ENCODE results near the gene SHISA9. TPM values are rescaled to one million over a fixed set of nuclear protein-coding genes. Genes with fewer than 3 reads are reported as not detected.
"Not testable (repeated sequence)": the region's sequence is repeated elsewhere in the genome, so short reads cannot be mapped to it uniquely, and the experiment has no call there.

The SHISA9 gene
- polyA plus RNA-seq, 4 donors, result 0.19 to 0.75 TPM; not detected in 2

GRCh38 chr16:12920739-12921138 is 19.3 kb downstream of the SHISA9 start:
- Histone ChIP-seq H3K36me3 (ENCODE audit: control insufficient read depth in 3 of 3, insufficient read depth in 2 of 3, low read depth in 1 of 3, low read length in 3 of 3) (no peaks in the 10 kb centered on the region), H3K4me1 (ENCODE audit: control insufficient read depth in 3 of 3, insufficient read depth in 2 of 3, low read depth in 1 of 3, low read length in 2 of 3) (no peaks in the 10 kb centered on the region), H3K4me3 (ENCODE audit: low read depth in 1 of 3, low read length in 3 of 3) (no peak overlapping the region), H3K27me3 (ENCODE audit: control insufficient read depth in 3 of 3, insufficient read depth in 3 of 3, low read length in 3 of 3) (no peaks in the 10 kb centered on the region), H3K9me3 (ENCODE audit: control insufficient read depth in 2 of 2, insufficient read depth in 1 of 2, low read depth in 1 of 2, low read length in 1 of 2) (no peaks in the 10 kb centered on the region), H3K27ac (ENCODE audit: low read depth in 1 of 3, low read length in 2 of 3) (no peak overlapping the region)
- DNase-seq (no peak), FAIRE-seq (no peak)
- WGBS, 3 donors, result 47 to 61% (median 54%) methylated on average over 4 of the region's 4 CpGs

- H3K4me1 ChIP-seq (ENCODE audit: control insufficient read depth in 3 of 3, insufficient read depth in 2 of 3, low read depth in 1 of 3, low read length in 2 of 3); H3K36me3 ChIP-seq (ENCODE audit: control insufficient read depth in 3 of 3, insufficient read depth in 2 of 3, low read depth in 1 of 3, low read length in 3 of 3); H3K4me3 ChIP-seq (ENCODE audit: low read depth in 1 of 3, low read length in 3 of 3); H3K27me3 ChIP-seq (ENCODE audit: control insufficient read depth in 3 of 3, insufficient read depth in 3 of 3, low read length in 3 of 3); H3K27ac ChIP-seq (ENCODE audit: low read depth in 1 of 3, low read length in 2 of 3); DNase-seq; FAIRE-seq; H3K9me3 ChIP-seq (ENCODE audit: control insufficient read depth in 2 of 2, insufficient read depth in 1 of 2, low read depth in 1 of 2, low read length in 1 of 2): not testable (repeated sequence)
- 84 to 87% (median 86%) methylated on average over 6 of the region's 6 CpGs for WGBS, 3 donors
Measured at GRCh38 chr16:12923640-12924039, 22.2 kb downstream of the SHISA9 start.

- WGBS, 3 donors, result 75 to 84% (median 78%) methylated on average over 7 of the region's 7 CpGs
- Histone ChIP-seq H3K4me3 (ENCODE audit: low read depth in 1 of 3, low read length in 3 of 3) (no peak overlapping the region), H3K36me3 (ENCODE audit: control insufficient read depth in 3 of 3, insufficient read depth in 2 of 3, low read depth in 1 of 3, low read length in 3 of 3) (no peaks in the 10 kb centered on the region), H3K4me1 (ENCODE audit: control insufficient read depth in 3 of 3, insufficient read depth in 2 of 3, low read depth in 1 of 3, low read length in 2 of 3) (no peaks in the 10 kb centered on the region), H3K9me3 (ENCODE audit: control insufficient read depth in 2 of 2, insufficient read depth in 1 of 2, low read depth in 1 of 2, low read length in 1 of 2) (no peaks in the 10 kb centered on the region), H3K27me3 (ENCODE audit: control insufficient read depth in 3 of 3, insufficient read depth in 3 of 3, low read length in 3 of 3) (no peaks in the 10 kb centered on the region), H3K27ac (ENCODE audit: low read depth in 1 of 3, low read length in 2 of 3) (no peak overlapping the region)
- no peak for DNase-seq
- no peak for FAIRE-seq
Measured at GRCh38 chr16:12925026-12925800, 23.8 kb downstream of the SHISA9 start.

DNA sequence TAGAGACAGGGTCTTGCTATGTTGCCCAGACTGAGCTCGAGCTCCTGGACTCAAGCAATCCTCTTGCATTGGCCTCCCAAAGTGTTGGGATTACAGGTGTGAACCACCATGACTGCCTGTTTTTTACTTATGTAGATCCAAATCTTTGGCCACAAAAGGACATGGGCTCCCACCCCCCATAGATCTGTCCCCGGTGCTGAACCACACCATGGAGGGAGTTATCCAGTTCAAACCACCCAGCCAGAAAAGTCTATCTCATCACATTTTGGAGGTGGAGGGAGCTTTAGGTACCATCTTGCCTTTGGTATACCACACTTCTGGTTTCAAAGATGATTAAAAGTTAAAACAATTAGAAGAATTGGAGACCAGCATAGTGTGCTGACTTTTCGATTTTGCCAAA is 26.2 kb downstream of the SHISA9 start:
- DNase-seq (no peak), FAIRE-seq (no peak)
- Histone ChIP-seq H3K9me3 (ENCODE audit: control insufficient read depth in 2 of 2, insufficient read depth in 1 of 2, low read depth in 1 of 2, low read length in 1 of 2) (no peaks in the 10 kb centered on the region), H3K4me1 (ENCODE audit: control insufficient read depth in 3 of 3, insufficient read depth in 2 of 3, low read depth in 1 of 3, low read length in 2 of 3) (no peaks in the 10 kb centered on the region), H3K4me3 (ENCODE audit: low read depth in 1 of 3, low read length in 3 of 3) (no peak overlapping the region), H3K36me3 (ENCODE audit: control insufficient read depth in 3 of 3, insufficient read depth in 2 of 3, low read depth in 1 of 3, low read length in 3 of 3) (no peaks in the 10 kb centered on the region), H3K27me3 (ENCODE audit: control insufficient read depth in 3 of 3, insufficient read depth in 3 of 3, low read length in 3 of 3) (no peaks in the 10 kb centered on the region), H3K27ac (ENCODE audit: low read depth in 1 of 3, low read length in 2 of 3) (no peak overlapping the region)
- WGBS, 3 donors, result 62 to 82% (median 69%) methylated on average over 3 of the region's 3 CpGs

DNA sequence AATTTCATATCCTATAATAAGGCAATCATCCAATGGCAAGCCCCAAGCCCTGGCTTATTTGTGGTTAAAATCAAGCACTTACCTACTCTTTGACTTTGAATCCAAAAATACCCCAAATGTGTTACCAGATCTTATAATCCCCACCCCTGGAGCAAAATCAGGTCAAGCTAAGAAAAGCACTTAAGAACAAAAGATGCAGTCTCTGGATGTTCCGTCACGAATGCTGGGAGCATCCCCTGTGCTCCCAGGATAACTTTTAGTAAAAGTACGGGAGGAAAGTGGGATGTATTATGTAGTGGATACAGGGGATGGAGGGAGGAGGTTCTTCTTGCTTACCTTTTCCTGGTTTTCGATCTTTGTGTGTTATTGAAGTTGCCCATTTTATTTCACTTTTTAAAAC is 29.5 kb downstream of the SHISA9 start:
- FAIRE-seq, result no peak
- 85 to 89% (median 86%) methylated on average over 4 of the region's 4 CpGs for WGBS, 3 donors
- Histone ChIP-seq H3K36me3 (ENCODE audit: control insufficient read depth in 3 of 3, insufficient read depth in 2 of 3, low read depth in 1 of 3, low read length in 3 of 3) (no peaks in the 10 kb centered on the region), H3K27ac (ENCODE audit: low read depth in 1 of 3, low read length in 2 of 3) (no peak overlapping the region), H3K27me3 (ENCODE audit: control insufficient read depth in 3 of 3, insufficient read depth in 3 of 3, low read length in 3 of 3) (no peaks in the 10 kb centered on the region), H3K4me3 (ENCODE audit: low read depth in 1 of 3, low read length in 3 of 3) (no peak overlapping the region), H3K9me3 (ENCODE audit: control insufficient read depth in 2 of 2, insufficient read depth in 1 of 2, low read depth in 1 of 2, low read length in 1 of 2) (no peaks in the 10 kb centered on the region), H3K4me1 (ENCODE audit: control insufficient read depth in 3 of 3, insufficient read depth in 2 of 3, low read depth in 1 of 3, low read length in 2 of 3) (no peaks in the 10 kb centered on the region)
- no peak for DNase-seq

GRCh38 chr16:12936391-12936790 is 35.0 kb downstream of the SHISA9 start:
- DNase-seq, result no peak
- H3K4me3 ChIP-seq (ENCODE audit: low read depth in 1 of 3, low read length in 3 of 3), result no peak overlapping the region
- no peaks in the 10 kb centered on the region for H3K36me3 ChIP-seq (ENCODE audit: control insufficient read depth in 3 of 3, insufficient read depth in 2 of 3, low read depth in 1 of 3, low read length in 3 of 3)
- WGBS, 3 donors, result 66 to 72% (median 67%) methylated on average over 2 of the region's 2 CpGs
- FAIRE-seq, result no peak
- H3K4me1 ChIP-seq (ENCODE audit: control insufficient read depth in 3 of 3, insufficient read depth in 2 of 3, low read depth in 1 of 3, low read length in 2 of 3), result no peaks in the 10 kb centered on the region
- H3K9me3 ChIP-seq (ENCODE audit: control insufficient read depth in 2 of 2, insufficient read depth in 1 of 2, low read depth in 1 of 2, low read length in 1 of 2), result no peaks in the 10 kb centered on the region
- no peak overlapping the region for H3K27ac ChIP-seq (ENCODE audit: low read depth in 1 of 3, low read length in 2 of 3)
- no peaks in the 10 kb centered on the region for H3K27me3 ChIP-seq (ENCODE audit: control insufficient read depth in 3 of 3, insufficient read depth in 3 of 3, low read length in 3 of 3)

DNA sequence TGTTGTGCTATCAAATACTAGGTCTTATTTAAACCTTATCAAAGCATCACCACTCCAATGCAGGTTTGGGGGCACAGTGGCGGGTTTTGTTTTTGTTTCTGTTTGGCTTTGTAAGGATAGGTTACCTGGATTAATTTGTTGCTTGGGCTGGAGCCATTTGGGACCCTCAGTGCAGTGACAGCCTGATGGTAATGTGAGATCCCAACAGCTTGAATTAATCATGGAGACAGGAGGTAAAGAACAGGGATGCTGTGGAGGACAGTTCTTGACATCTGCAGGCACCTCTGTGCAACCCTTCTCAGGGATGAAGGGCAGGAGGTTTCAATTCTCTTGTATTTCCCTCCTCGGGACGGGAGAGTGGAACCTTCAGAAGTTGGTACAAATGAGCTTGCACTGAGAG is 40.5 kb downstream of the SHISA9 start:
- Histone ChIP-seq H3K4me1 (ENCODE audit: control insufficient read depth in 3 of 3, insufficient read depth in 2 of 3, low read depth in 1 of 3, low read length in 2 of 3) (no peaks in the 10 kb centered on the region), H3K27me3 (ENCODE audit: control insufficient read depth in 3 of 3, insufficient read depth in 3 of 3, low read length in 3 of 3) (peaks cover 0 to 3% (median 0%) of the 10 kb centered on the region in 3 donors), H3K4me3 (ENCODE audit: low read depth in 1 of 3, low read length in 3 of 3) (no peak overlapping the region), H3K36me3 (ENCODE audit: control insufficient read depth in 3 of 3, insufficient read depth in 2 of 3, low read depth in 1 of 3, low read length in 3 of 3) (no peaks in the 10 kb centered on the region), H3K9me3 (ENCODE audit: control insufficient read depth in 2 of 2, insufficient read depth in 1 of 2, low read depth in 1 of 2, low read length in 1 of 2) (no peaks in the 10 kb centered on the region), H3K27ac (ENCODE audit: low read depth in 1 of 3, low read length in 2 of 3) (no peak overlapping the region)
- no peak for FAIRE-seq
- 72 to 77% (median 74%) methylated on average over 3 of the region's 3 CpGs for WGBS, 3 donors
- DNase-seq, result no peak

GRCh38 chr16:12942861-12943260 is 41.5 kb downstream of the SHISA9 start:
- FAIRE-seq (no peak), DNase-seq (no peak)
- H3K9me3 ChIP-seq (ENCODE audit: control insufficient read depth in 2 of 2, insufficient read depth in 1 of 2, low read depth in 1 of 2, low read length in 1 of 2), result no peaks in the 10 kb centered on the region

GRCh38 chr16:12944300-12944699 is 42.9 kb downstream of the SHISA9 start:
- Histone ChIP-seq H3K36me3 (ENCODE audit: control insufficient read depth in 3 of 3, insufficient read depth in 2 of 3, low read depth in 1 of 3, low read length in 3 of 3) (no peaks in the 10 kb centered on the region), H3K4me3 (ENCODE audit: low read depth in 1 of 3, low read length in 3 of 3) (no peak overlapping the region), H3K9me3 (ENCODE audit: control insufficient read depth in 2 of 2, insufficient read depth in 1 of 2, low read depth in 1 of 2, low read length in 1 of 2) (no peaks in the 10 kb centered on the region), H3K27me3 (ENCODE audit: control insufficient read depth in 3 of 3, insufficient read depth in 3 of 3, low read length in 3 of 3) (peaks cover 0 to 3% (median 0%) of the 10 kb centered on the region in 3 donors), H3K27ac (ENCODE audit: low read depth in 1 of 3, low read length in 2 of 3) (no peak overlapping the region), H3K4me1 (ENCODE audit: control insufficient read depth in 3 of 3, insufficient read depth in 2 of 3, low read depth in 1 of 3, low read length in 2 of 3) (no peaks in the 10 kb centered on the region)
- FAIRE-seq, result no peak
- DNase-seq, result no peak
- WGBS, 3 donors, result 63 to 74% (median 70%) methylated on average over 3 of the region's 3 CpGs

More at GRCh38 chr16:12942861-12943260, 41.5 kb downstream of the SHISA9 start:
- Histone ChIP-seq H3K4me3 (ENCODE audit: low read depth in 1 of 3, low read length in 3 of 3) (no peak overlapping the region), H3K27me3 (ENCODE audit: control insufficient read depth in 3 of 3, insufficient read depth in 3 of 3, low read length in 3 of 3) (peaks cover 0 to 3% (median 0%) of the 10 kb centered on the region in 3 donors), H3K27ac (ENCODE audit: low read depth in 1 of 3, low read length in 2 of 3) (no peak overlapping the region), H3K36me3 (ENCODE audit: control insufficient read depth in 3 of 3, insufficient read depth in 2 of 3, low read depth in 1 of 3, low read length in 3 of 3) (no peaks in the 10 kb centered on the region), H3K4me1 (ENCODE audit: control insufficient read depth in 3 of 3, insufficient read depth in 2 of 3, low read depth in 1 of 3, low read length in 2 of 3) (no peaks in the 10 kb centered on the region)
- 59 to 69% (median 59%) methylated on average over 5 of the region's 5 CpGs for WGBS, 3 donors
